ENCODE results near the gene CALD1. TPM values are rescaled to one million over a fixed set of nuclear protein-coding genes. Genes with fewer than 3 reads are reported as not detected.

Gene CALD1
- total RNA-seq, 4 donors from 2014 or later: 162 to 401 (median 226) TPM

DNA sequence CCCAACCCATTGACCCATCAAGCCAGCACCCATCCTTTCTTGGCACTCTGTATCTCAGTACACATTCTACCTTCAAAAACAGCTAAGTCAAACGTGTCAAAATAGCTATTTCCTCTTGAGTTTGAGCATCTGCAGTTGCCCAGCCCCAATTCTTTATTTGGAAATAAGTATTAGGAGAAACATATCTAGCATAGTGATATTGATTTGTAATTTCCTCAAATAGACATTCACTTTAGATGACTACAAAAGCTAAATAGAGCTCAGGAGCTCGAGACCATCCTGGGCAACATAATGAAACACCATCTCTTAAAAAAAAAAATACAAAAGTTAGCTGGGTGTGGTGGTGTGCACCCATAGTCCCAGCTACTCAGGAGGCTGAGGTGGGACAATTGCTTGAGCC is 147.6 kb downstream of the CALD1 start:
- H3K27me3 ChIP-seq: no peaks in the 10 kb centered on the region
- TF ChIP-seq POLR2AphosphoS5 (IDR thresholded peaks at IDR 0.05): no peak
- no peak for TF ChIP-seq EP300 (IDR thresholded peaks at IDR 0.05; ENCODE audit: low read depth)
- TF ChIP-seq, protein P1, sequence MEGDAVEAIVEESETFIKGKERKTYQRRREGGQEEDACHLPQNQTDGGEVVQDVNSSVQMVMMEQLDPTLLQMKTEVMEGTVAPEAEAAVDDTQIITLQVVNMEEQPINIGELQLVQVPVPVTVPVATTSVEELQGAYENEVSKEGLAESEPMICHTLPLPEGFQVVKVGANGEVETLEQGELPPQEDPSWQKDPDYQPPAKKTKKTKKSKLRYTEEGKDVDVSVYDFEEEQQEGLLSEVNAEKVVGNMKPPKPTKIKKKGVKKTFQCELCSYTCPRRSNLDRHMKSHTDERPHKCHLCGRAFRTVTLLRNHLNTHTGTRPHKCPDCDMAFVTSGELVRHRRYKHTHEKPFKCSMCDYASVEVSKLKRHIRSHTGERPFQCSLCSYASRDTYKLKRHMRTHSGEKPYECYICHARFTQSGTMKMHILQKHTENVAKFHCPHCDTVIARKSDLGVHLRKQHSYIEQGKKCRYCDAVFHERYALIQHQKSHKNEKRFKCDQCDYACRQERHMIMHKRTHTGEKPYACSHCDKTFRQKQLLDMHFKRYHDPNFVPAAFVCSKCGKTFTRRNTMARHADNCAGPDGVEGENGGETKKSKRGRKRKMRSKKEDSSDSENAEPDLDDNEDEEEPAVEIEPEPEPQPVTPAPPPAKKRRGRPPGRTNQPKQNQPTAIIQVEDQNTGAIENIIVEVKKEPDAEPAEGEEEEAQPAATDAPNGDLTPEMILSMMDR (IDR thresholded peaks at IDR 0.05): no peak
- TF ChIP-seq POLR2A (IDR thresholded peaks at IDR 0.05): no peak
- intact Hi-C loops (cut with DNase I; ENCODE audit: low total_unique reads) (no loop called here), in situ Hi-C loops (cut with MboI; ENCODE audit: low pct_ligation_motif_present in 1 of 4, low pct_unique_long_range_greater_than_20kb in 1 of 4, low sequenced_read_pairs in 3 of 4) (no loop called here)
- no peak overlapping the region for H3K4me3 ChIP-seq
- peak overlapping the region in 1 of 4 donors; percentile 27 for H3K27ac ChIP-seq
- WGBS, 2 donors (ENCODE audit: low coverage in 1 of 2): 30 to 31% methylated on average over 2 of the region's 2 CpGs
- DNase-seq: no peak
- H3K4me1 ChIP-seq: peaks cover 0 to 12% (median 0%) of the 10 kb centered on the region in 4 donors
- H3K9me3 ChIP-seq: no peaks in the 10 kb centered on the region
- H3K36me3 ChIP-seq: no peaks in the 10 kb centered on the region

DNA sequence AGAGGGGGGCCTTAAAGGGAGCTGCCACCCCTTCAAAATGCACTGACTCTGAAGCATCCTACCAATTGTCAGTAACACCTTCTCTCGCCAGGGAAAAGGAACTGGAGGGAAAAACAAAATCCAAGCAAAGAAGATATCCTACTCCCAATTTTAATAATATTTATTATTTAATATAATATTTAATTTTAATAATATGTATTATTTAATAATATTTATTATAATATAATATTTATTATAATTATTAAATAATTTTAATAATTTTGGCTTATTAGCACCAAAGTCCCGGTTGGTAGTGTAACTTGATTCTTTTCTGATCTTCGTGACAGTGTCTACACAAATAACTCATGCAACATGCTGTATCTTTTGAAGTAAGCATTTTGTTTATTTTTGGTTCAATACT is 148.3 kb downstream of the CALD1 start:
- no peaks in the 10 kb centered on the region for H3K27me3 ChIP-seq
- in situ Hi-C loops (cut with MboI; ENCODE audit: low pct_ligation_motif_present in 1 of 4, low pct_unique_long_range_greater_than_20kb in 1 of 4, low sequenced_read_pairs in 3 of 4) (no loop called here), intact Hi-C loops (cut with DNase I; ENCODE audit: low total_unique reads) (no loop called here)
- no peak overlapping the region for H3K27ac ChIP-seq
- H3K4me3 ChIP-seq: no peak overlapping the region
- no peaks in the 10 kb centered on the region for H3K9me3 ChIP-seq
- TF ChIP-seq POLR2AphosphoS5 (IDR thresholded peaks at IDR 0.05) (no peak), EP300 (IDR thresholded peaks at IDR 0.05; ENCODE audit: low read depth) (no peak), POLR2A (IDR thresholded peaks at IDR 0.05) (no peak)
- TF ChIP-seq, protein P1 (IDR thresholded peaks at IDR 0.05): no peak
- peaks cover 0 to 18% (median 2%) of the 10 kb centered on the region in 4 donors for H3K4me1 ChIP-seq
- no peaks in the 10 kb centered on the region for H3K36me3 ChIP-seq
- no peak for DNase-seq
- WGBS, 2 donors (ENCODE audit: low coverage in 1 of 2): 84 to 90% methylated on average over 3 of the region's 3 CpGs

DNA sequence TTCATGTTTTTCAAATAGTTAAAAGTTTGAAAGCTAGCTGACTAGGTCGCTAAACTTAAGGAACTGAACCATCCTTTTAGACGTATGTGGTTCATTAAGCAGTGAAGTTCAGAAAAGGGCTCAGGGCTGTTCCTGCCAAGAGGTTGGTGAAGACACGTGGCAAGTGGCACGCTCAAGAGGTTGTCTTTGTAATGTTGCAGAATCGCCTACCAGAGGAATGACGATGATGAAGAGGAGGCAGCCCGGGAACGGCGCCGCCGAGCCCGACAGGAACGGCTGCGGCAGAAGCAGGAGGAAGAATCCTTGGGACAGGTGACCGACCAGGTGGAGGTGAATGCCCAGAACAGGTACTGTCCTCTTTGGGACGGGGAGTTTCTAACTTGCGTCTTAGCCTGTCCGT is 149.1 kb downstream of the CALD1 start:
- TF ChIP-seq, protein P1 (IDR thresholded peaks at IDR 0.05): no peak
- TF ChIP-seq POLR2A (IDR thresholded peaks at IDR 0.05) (no peak), POLR2AphosphoS5 (IDR thresholded peaks at IDR 0.05) (no peak), EP300 (IDR thresholded peaks at IDR 0.05; ENCODE audit: low read depth) (no peak)
- no peak overlapping the region for H3K4me3 ChIP-seq
- 92 to 93% methylated on average over 3 to 18 of the region's 18 CpGs for WGBS, 2 donors (ENCODE audit: low coverage in 1 of 2)
- DNase-seq: no peak
- H3K27me3 ChIP-seq: no peaks in the 10 kb centered on the region
- intact Hi-C loops (cut with DNase I; ENCODE audit: low total_unique reads): no loop called here
- no peaks in the 10 kb centered on the region for H3K9me3 ChIP-seq
- H3K4me1 ChIP-seq: peaks cover 0 to 24% (median 2%) of the 10 kb centered on the region in 4 donors
- no peak overlapping the region for H3K27ac ChIP-seq
- in situ Hi-C loops (cut with MboI; ENCODE audit: low pct_ligation_motif_present in 1 of 4, low pct_unique_long_range_greater_than_20kb in 1 of 4, low sequenced_read_pairs in 3 of 4): no loop called here
- no peaks in the 10 kb centered on the region for H3K36me3 ChIP-seq

DNA sequence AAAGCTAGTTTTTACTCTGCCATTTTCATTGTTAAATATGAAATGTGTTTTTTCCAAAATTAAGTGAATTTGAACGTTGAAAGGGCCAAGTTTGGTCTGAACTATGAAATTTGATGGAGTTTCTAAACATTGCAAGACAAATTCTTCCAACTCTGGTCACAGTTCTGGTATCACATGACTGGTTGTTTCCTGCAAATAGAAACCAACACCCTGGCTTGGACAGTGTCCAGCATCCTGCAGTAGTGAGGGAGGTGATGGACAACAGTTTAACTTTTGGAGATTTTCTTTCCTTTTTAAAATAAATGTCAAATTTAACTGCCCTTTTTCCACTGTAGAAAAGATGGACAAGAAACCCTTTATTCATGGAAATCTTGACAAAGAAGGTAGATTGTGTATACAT is 152.1 kb downstream of the CALD1 start:
- H3K27ac ChIP-seq: peak overlapping the region in 3 of 4 donors; percentile 71 to 81 (median 72)
- H3K9me3 ChIP-seq: no peaks in the 10 kb centered on the region
- H3K36me3 ChIP-seq: no peaks in the 10 kb centered on the region
- in situ Hi-C loops (cut with MboI; ENCODE audit: low pct_ligation_motif_present in 1 of 4, low pct_unique_long_range_greater_than_20kb in 1 of 4, low sequenced_read_pairs in 3 of 4) (no loop called here), intact Hi-C loops (cut with DNase I; ENCODE audit: low total_unique reads) (no loop called here)
- WGBS, 2 donors (ENCODE audit: low coverage in 1 of 2): 63 to 69% methylated on average over 1 of the region's 1 CpG
- H3K4me3 ChIP-seq: no peak overlapping the region
- H3K27me3 ChIP-seq: no peaks in the 10 kb centered on the region
- TF ChIP-seq POLR2AphosphoS5 (IDR thresholded peaks at IDR 0.05) (no peak), EP300 (IDR thresholded peaks at IDR 0.05; ENCODE audit: low read depth) (no peak), POLR2A (IDR thresholded peaks at IDR 0.05) (no peak)
- TF ChIP-seq, protein P1 (IDR thresholded peaks at IDR 0.05): no peak
- no peak for DNase-seq
- H3K4me1 ChIP-seq: peaks cover 0 to 24% (median 2%) of the 10 kb centered on the region in 4 donors
